ENCODE data around the gene ABCC8. TPM values are rescaled to one million over a fixed set of nuclear protein-coding genes. Genes with fewer than 3 reads are reported as not detected.

The ABCC8 gene
- total RNA-seq, 1 experiment from 2014 or later, result not detected

DNA sequence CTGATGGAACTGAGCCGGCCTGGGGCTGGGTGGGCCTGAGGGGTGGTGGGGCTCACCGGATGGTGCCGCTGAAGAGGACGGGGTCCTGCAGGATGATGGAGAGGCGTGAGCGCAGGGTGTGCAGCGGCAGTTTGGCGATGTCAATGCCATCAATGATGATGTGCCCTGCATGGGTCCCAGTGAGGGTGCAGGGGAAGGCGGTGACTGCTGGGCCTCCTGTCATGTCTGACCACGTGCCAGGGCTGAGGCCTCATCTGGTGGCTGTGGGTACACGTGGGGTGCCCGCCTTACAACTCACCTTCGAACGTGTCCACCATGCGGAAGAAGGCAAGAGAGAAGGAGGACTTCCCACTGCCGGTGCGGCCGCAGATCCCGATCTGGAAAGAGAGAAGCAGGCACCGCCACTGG lies 81.1 kb downstream of the ABCC8 start:
- no peak overlapping the region for H3K4me3 ChIP-seq
- CTCF ChIA-PET, result no interaction called here
- no peak for TF ChIP-seq EZH2 (IDR thresholded peaks at IDR 0.05; ENCODE audit: low read depth)
- TF ChIP-seq, protein P1, sequence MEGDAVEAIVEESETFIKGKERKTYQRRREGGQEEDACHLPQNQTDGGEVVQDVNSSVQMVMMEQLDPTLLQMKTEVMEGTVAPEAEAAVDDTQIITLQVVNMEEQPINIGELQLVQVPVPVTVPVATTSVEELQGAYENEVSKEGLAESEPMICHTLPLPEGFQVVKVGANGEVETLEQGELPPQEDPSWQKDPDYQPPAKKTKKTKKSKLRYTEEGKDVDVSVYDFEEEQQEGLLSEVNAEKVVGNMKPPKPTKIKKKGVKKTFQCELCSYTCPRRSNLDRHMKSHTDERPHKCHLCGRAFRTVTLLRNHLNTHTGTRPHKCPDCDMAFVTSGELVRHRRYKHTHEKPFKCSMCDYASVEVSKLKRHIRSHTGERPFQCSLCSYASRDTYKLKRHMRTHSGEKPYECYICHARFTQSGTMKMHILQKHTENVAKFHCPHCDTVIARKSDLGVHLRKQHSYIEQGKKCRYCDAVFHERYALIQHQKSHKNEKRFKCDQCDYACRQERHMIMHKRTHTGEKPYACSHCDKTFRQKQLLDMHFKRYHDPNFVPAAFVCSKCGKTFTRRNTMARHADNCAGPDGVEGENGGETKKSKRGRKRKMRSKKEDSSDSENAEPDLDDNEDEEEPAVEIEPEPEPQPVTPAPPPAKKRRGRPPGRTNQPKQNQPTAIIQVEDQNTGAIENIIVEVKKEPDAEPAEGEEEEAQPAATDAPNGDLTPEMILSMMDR (conservative IDR thresholded peaks at IDR 0.05), result no peak
- no peaks in the 10 kb centered on the region for H3K9me3 ChIP-seq (ENCODE audit: insufficient read depth, low read depth)
- peaks cover 26% of the 10 kb centered on the region for H3K27me3 ChIP-seq (ENCODE audit: insufficient read depth, low read depth)
- no peaks in the 10 kb centered on the region for H3K79me2 ChIP-seq (ENCODE audit: low read depth)
- H3K27ac ChIP-seq, result no peak overlapping the region
- H3K36me3 ChIP-seq (ENCODE audit: low read depth), result no peaks in the 10 kb centered on the region
- no peaks in the 10 kb centered on the region for H3F3A ChIP-seq (ENCODE audit: insufficient read depth, low read depth)
- H3K4me2 ChIP-seq, result no peak overlapping the region
- no peak for DNase-seq
- intact Hi-C loops (cut with micrococcal nuclease; ENCODE audit: unreplicated experiment), result no loop called here
- POLR2A ChIA-PET (ENCODE audit: unreplicated experiment), result no interaction called here
- H2AFZ ChIP-seq, result no peak overlapping the region
- no TSS peak for BruUV-seq (replicated peaks)
- no peaks in the 10 kb centered on the region for H3K9me2 ChIP-seq (ENCODE audit: insufficient read depth)
- H4K20me1 ChIP-seq (ENCODE audit: insufficient read depth), result no peaks in the 10 kb centered on the region; the same call in 1 of the 2 replicates
- no peaks in the 10 kb centered on the region for H3K4me1 ChIP-seq (replicated peaks; ENCODE audit: insufficient read depth)

DNA sequence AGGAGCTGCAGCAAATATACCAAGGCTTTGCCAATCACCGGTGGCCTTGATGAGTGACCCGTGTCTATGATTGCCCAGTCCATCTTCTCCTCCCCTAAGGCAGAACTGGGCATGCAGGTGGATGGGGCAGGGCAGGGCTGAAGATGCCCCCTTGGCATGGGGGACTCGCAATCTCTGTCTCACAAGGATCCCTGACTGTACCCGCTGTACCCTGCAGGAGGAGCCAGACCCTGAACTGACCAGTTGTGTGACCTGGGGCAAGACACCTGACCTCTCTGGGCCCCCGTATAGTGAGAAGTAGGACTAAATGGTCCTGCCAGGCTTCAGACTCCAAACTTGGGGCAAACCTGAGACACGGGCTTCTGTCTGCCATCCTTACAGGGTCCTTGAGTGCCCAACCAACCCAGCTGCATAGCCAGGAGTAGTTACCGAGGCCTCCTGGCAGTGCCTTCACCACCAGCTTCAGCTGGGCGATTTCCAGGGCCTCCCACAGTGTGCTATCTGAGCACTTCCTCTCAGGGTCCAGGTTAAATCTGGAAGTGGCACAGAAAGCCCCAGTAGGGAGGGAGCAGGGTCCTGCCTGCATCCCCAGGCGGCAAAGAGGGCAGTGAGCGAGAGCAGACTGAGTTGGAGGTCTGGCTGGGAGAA lies 81.8 kb downstream of the ABCC8 start:
- no peaks in the 10 kb centered on the region for H3K36me3 ChIP-seq (ENCODE audit: low read depth)
- intact Hi-C loops (cut with micrococcal nuclease; ENCODE audit: unreplicated experiment), result no loop called here
- H2AFZ ChIP-seq, result no peak overlapping the region
- no TSS peak for BruUV-seq (replicated peaks)
- H3K79me2 ChIP-seq (ENCODE audit: low read depth), result no peaks in the 10 kb centered on the region
- no peaks in the 10 kb centered on the region for H3K9me2 ChIP-seq (ENCODE audit: insufficient read depth)
- H3K27ac ChIP-seq, result no peak overlapping the region
- TF ChIP-seq, protein P1 (conservative IDR thresholded peaks at IDR 0.05), result no peak
- no peak for TF ChIP-seq EZH2 (IDR thresholded peaks at IDR 0.05; ENCODE audit: low read depth)
- peaks cover 26% of the 10 kb centered on the region for H3K27me3 ChIP-seq (ENCODE audit: insufficient read depth, low read depth)
- CTCF ChIA-PET, result no interaction called here
- no peak overlapping the region for H3K4me3 ChIP-seq
- no peaks in the 10 kb centered on the region for H3K9me3 ChIP-seq (ENCODE audit: insufficient read depth, low read depth)
- POLR2A ChIA-PET (ENCODE audit: unreplicated experiment), result no interaction called here
- no peaks in the 10 kb centered on the region for H3K4me1 ChIP-seq (replicated peaks; ENCODE audit: insufficient read depth)
- H3K4me2 ChIP-seq, result no peak overlapping the region
- no peaks in the 10 kb centered on the region; the same call in 1 of the 2 replicates for H4K20me1 ChIP-seq (ENCODE audit: insufficient read depth)
- 0 out of 2 replicates have a peak, but pooled peaks cover 4% of the 10 kb centered on the region for H3F3A ChIP-seq (ENCODE audit: insufficient read depth, low read depth)
- DNase-seq, result no peak

DNA sequence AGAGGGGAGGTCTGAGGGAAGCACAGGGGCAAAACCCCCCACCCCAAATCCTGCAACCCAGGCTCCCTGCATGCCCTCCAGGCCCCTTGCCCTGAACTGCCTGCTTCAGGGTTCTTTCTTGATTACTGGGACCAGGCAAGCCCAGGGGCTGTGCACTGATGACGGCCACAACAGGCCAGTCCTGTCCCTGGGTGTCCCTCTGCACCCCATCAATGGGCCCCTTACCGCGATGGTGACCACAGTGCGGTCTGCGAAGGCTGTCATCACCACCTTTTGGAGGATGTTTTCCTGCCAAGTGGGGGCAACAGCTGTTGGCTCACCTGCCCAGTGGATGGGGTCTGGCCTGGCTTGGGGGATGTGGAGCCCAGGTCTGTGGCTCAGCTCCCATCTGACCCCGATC lies 83.2 kb downstream of the ABCC8 start:
- Histone ChIP-seq H2AFZ (no peak overlapping the region), H3K79me2 (ENCODE audit: low read depth) (no peaks in the 10 kb centered on the region), H3K27ac (no peak overlapping the region), H3F3A (ENCODE audit: insufficient read depth, low read depth) (0 out of 2 replicates have a peak, but pooled peaks cover 5% of the 10 kb centered on the region), H3K9me3 (ENCODE audit: insufficient read depth, low read depth) (no peaks in the 10 kb centered on the region), H3K4me3 (no peak overlapping the region), H3K27me3 (ENCODE audit: insufficient read depth, low read depth) (peaks cover 22% of the 10 kb centered on the region), H4K20me1 (ENCODE audit: insufficient read depth) (no peaks in the 10 kb centered on the region; the same call in 1 of the 2 replicates), H3K36me3 (ENCODE audit: low read depth) (no peaks in the 10 kb centered on the region), H3K9me2 (ENCODE audit: insufficient read depth) (no peaks in the 10 kb centered on the region), H3K4me2 (no peak overlapping the region), H3K4me1 (replicated peaks; ENCODE audit: insufficient read depth) (no peaks in the 10 kb centered on the region)
- ChIA-PET CTCF (no interaction called here), POLR2A (ENCODE audit: unreplicated experiment) (no interaction called here)
- BruUV-seq (replicated peaks), result no TSS peak
- DNase-seq, result no peak
- TF ChIP-seq EZH2 (IDR thresholded peaks at IDR 0.05; ENCODE audit: low read depth), result no peak
- TF ChIP-seq, protein P1 (conservative IDR thresholded peaks at IDR 0.05), result no peak
- intact Hi-C loops (cut with micrococcal nuclease; ENCODE audit: unreplicated experiment), result no loop called here
